HG03432 (cell line): ENCODE data around the gene APP.
"Not testable (repeated sequence)": the region's sequence is repeated elsewhere in the genome, so short reads cannot be mapped to it uniquely, and the experiment has no call there.

Experiments
- ATAC-seq: cut with Tn5 transposase; IDR thresholded peaks from one replicate; pipeline ENCODE4 v1.9.1; 2021; ENCODE audit warnings: mild to moderate bottlenecking, moderate library complexity; ENCODE audit not compliant: unreplicated experiment

The APP gene

GRCh38 chr21:26025536-26026512 is 144.7 kb downstream of the APP start:
- no peak for ATAC-seq

DNA sequence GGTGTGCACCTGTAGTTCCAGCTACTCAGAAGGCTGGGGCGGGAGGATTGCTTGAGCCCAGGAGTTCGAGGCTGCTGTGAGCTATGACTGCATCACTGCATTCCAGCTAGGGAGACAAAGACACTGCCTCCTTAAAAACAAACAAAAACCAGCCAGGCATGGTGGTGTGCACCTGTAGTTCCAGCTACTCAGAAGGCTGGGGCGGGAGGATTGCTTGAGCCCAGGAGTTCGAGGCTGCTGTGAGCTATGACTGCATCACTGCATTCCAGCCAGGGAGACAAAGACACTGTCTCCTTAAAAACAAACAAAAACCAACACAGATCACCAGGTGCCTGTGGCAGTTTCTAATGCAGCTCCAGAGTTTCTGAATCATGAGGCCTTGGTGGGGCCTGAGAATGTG is 147.2 kb downstream of the APP start:
- not testable (repeated sequence) for ATAC-seq

DNA sequence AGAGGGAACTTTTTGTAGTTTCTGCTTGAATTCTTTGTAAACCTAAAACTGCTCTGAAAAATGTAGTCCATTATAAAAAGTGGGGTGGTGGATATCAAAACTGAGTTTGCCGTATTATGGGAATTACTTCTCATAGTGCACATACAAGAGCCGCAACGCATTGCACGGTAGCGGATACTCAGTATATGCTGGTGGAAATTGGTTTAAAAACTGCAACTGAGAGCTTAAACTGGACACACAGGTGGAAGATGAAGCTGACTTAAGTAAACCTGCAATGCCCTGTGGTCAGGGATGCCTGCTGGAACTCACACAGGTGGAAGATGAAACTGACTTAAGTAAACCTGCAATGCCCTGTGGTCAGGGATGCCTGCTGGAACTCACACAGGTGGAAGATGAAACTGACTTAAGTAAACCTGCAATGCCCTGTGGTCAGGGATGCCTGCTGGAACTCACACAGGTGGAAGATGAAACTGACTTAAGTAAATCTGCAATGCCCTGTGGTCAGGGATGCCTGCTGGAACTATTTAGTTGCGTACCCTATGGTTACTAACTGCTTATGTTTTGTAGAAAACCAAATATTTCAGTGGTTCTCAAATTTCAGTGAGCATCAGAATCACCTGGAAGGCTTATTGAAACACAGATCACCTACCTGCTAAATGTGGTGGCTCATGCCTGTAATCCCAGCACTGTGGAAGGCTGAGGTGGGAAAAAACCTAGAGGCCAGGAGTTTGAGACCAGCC is 147.8 kb downstream of the APP start:
- not testable (repeated sequence) for ATAC-seq

DNA sequence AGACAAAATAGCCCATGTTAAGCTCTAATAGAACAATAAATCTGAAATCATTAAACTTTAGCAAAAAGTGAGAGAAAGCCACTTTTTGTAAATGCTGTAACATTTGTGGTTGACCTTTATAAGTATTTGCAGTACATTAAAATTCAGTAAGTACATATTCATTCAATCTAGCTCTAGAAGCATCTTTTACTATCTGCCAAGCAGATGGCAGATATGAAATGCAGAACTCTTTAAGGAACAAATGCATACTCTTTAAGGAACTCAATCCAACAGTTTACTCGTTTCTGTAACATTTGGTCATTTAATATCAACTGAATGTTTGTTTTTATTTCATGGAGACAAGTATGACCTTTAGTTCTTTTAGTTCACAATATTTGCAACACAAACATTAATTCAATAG is 150.1 kb downstream of the APP start:
- no peak for ATAC-seq

DNA sequence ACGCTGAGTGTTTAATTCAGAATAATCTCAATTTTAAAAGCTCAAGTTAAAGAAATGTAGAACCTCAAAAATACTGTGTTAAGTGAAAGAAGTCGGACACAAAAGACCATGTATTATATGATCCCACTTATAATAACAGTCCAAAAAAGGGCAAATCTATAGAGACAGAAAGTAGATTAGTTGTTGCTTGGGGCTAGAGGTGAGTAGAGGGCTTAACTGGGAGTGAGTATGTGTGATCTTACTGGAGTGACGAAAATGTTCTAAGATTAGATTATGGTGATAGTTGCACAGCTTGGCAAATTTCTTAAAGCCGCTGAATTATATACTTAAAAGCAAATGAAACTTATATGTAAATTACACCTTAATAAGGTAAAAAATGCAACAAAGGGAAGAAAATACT is 150.5 kb downstream of the APP start:
- ATAC-seq = no peak

DNA sequence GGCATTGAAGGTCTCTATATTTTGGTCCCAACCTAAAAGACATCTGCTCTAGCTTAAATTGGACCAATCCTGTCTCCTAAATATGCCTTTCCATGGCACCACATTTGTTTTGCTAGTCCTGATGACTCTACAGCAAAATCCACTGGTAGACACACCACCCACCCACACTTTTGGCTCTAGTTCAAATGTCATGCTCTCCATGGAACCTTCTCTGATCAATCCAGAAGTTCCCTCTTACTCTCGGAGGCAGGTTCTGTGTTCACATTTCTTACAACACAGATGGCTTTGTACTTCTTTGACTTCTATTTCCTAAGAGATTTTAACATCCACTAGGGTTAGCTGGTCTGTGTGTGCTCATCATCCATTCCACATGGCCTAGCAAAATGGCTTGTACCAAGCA is 151.3 kb downstream of the APP start:
- no peak for ATAC-seq

DNA sequence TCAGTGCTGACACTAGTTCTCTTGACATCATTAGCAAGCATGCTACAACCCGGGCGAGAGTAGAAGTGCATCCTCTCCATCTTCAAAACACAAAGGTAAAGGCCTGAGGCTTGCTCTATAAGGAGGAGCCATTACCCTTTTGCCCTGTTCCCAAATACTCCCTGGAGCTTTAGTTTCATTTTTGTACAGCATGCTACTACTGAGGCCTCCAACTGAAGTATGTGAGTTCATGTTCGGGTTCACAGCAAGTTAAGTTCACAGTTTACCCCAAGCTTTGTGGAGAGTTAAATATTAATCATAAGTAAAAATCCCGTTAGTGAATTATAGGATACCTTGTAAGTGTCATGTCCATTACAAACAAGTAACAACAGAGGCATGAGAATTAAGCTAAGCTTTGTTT is 156.6 kb downstream of the APP start:
- no peak for ATAC-seq

- not testable (repeated sequence) for ATAC-seq
Measured at GRCh38 chr21:26012482-26012881, 158.1 kb downstream of the APP start.

- ATAC-seq = no peak
Measured at GRCh38 chr21:26011292-26011940, 159.2 kb downstream of the APP start.

DNA sequence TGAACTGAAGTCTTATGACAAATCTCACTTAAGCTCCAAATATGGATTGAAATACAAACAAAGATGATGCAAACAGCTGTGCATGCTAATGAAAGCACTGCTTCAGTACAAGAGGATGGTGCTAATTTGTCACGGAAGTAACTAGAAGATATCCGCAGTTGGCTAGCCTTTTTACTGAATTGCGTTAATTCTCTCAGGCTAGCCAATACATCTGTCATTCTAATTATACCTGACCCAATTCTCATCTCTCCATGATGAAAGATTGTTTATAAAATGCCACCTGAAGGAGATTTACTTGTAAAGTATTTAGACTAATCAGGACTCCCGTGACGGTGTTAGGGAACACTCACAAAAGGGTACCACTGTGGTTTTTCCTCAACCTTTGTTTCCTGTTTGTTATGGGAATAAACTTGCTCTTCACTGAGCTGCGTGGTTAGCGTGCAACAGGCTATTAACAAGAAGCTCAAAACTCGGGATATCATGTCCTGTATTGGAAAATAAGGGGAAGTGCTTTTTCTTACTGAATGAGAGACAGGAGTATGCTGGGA is 162.5 kb downstream of the APP start:
- no peak for ATAC-seq

DNA sequence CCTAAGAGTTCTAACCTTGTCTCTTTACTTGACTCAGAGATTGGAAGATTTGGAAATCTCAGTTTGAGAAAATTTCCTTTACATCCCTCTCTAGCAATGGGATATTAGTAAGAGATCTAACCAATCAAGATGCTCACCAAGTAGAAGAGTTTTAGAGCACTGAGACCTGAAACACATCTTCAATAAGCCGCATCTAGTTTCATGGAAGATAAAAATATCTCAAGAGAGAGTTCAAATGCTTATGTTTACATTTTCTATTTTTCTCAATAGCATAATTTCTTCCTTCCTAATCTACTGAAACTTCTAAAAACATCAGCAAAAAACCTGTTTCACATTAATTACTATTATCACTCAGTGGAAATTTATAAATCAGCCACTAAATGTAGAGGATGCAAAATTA is 165.1 kb downstream of the APP start:
- ATAC-seq = no peak

DNA sequence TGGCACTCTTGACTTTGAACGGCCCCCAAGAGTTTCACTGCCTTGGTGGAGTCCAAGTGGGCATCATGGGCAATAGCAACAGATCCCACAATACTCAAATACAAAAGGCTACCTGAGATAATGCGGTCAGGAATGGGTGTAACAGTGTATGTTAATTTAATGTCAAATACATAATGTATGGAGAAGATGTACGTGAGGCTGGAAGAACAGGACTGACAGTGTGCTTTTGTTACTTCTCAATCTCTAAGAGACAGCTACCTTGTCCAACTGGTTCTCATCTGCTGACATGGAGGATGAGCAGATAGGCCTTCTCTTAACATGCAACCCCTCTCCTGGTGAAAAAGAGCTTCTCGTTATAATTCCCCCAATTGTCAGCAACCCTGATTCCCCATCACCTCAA is 167.2 kb downstream of the APP start:
- ATAC-seq = no peak

GRCh38 chr21:26001356-26001755 is 169.2 kb downstream of the APP start:
- no peak for ATAC-seq

GRCh38 chr21:25999921-26000582 is 170.5 kb downstream of the APP start:
- no peak for ATAC-seq

DNA sequence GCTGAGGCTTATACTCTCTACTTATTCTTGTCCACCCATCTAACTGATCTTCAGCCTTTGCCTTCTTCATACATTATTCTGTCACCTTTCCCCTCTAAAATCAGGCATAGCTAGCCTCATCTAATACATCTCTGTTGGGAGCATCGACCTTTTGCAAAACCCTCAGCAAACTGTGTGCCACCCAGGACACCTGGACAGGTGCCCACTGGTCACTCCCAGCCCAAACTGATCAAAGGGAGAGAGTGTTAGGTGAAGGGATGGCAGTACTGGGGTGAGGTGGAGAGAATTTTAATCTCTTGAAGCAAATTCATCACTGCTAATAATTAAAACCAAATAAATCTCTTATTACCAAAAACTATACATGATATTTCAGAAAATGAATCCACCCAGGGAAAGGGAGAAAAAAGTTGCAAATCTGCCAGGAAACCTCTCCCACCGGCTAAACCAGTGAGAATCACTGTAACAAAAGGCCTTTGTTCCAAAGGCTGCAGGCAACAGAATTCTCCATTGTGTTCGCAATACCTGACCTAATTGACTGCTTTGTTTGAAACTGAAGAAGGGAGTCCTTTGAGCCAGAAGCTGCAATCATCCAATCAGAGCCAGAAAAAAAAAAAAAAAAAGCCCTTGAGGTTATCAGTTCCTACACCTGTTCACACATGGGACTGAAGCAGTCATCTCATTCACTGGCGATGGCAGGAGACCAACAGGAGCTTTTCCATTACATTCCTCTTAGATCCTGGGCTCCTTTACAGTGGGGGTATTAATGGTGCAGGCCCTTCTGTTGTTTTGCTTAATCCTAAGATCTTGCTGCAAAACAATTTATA is 172.6 kb downstream of the APP start:
- ATAC-seq = no peak

DNA sequence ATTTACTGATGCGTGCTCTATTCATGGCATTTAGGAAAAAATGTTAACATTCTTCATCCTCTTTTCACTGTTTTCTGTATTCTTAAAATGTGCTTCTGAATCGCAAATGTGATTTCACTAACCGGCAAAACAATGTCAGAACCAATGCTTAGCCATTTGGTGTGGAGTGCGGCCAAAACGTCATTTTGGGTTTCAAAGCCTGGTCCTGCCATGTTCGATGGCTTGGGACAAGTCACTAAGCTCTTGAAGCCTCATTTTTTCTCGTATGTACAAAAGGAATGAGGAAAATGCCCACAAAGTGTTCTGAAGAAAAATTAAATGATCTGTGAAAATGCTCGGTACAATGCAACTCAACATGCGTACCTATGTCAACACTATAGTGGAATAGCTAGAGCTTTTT is 175.3 kb downstream of the APP start:
- ATAC-seq = no peak

GRCh38 chr21:25994758-25995163 is 175.8 kb downstream of the APP start:
- ATAC-seq = no peak

- ATAC-seq = no peak
Measured at GRCh38 chr21:25988738-25989137, 181.8 kb downstream of the APP start.

DNA sequence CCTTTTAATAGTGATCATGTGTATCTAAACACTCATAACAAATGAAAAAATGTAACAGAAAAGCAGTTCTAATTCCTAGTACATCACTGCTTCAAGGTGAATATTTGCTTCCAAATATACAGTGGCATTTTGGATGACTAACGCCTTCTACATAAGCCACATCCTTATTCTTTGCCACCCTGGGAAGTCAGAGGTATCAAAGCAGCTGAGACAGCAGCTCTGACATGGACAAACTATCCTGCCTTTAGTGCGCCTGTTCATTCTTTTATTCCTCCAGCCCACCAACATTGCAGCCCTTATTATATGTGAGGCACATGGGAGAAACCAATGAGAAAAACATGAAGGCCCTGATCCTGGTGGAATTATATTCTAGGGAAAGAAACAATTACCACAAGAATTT is 183.0 kb downstream of the APP start:
- ATAC-seq = no peak

GRCh38 chr21:25986928-25987327 is 183.6 kb downstream of the APP start:
- no peak for ATAC-seq
